ENCODE data around the gene EVPLL. TPM values are rescaled to one million over a fixed set of nuclear protein-coding genes. Genes with fewer than 3 reads are reported as not detected.

EVPLL gene
- total and polyA plus RNA-seq, 4 donors = 1.1 to 4.3 (median 3.0) TPM

- no peak for ATAC-seq (ENCODE audit: insufficient read depth, low FRiP score)
- WGBS, 2 donors = 95 to 96% methylated on average over 6 of the region's 6 CpGs
- Histone ChIP-seq H3K36me3 (ENCODE audit: control insufficient read depth in 4 of 4, insufficient read depth in 4 of 4, low read length in 4 of 4) (peaks cover 3 to 8% (median 5%) of the 10 kb centered on the region in 4 donors), H3K4me3 (no peak overlapping the region), H3K9me3 (ENCODE audit: control insufficient read depth in 4 of 4, insufficient read depth in 3 of 4, low read length in 3 of 4) (no peaks in the 10 kb centered on the region), H3K4me1 (ENCODE audit: control insufficient read depth in 5 of 5, insufficient read depth in 5 of 5, low read length in 5 of 5) (peaks cover 0 to 2% (median 0%) of the 10 kb centered on the region in 5 donors), H3K9ac (ENCODE audit: insufficient read depth in 1 of 2, low read length in 2 of 2) (no peak overlapping the region), H3K27ac (ENCODE audit: low read depth in 1 of 2, low read length in 1 of 2) (no peak overlapping the region), H3K27me3 (ENCODE audit: control insufficient read depth in 3 of 3, insufficient read depth in 3 of 3, low read length in 2 of 3) (no peaks in the 10 kb centered on the region)
- no peak for DNase-seq
- TF ChIP-seq CTCF (IDR thresholded peaks at IDR 0.05; ENCODE audit: control extremely low read depth, extremely low read depth) = no peak
Observed at GRCh38 chr17:18353541-18353940, 24.0 kb upstream of the EVPLL start.

- Histone ChIP-seq H3K9ac (ENCODE audit: insufficient read depth in 1 of 2, low read length in 2 of 2) (no peak overlapping the region), H3K27me3 (ENCODE audit: control insufficient read depth in 3 of 3, insufficient read depth in 3 of 3, low read length in 2 of 3) (no peaks in the 10 kb centered on the region), H3K27ac (ENCODE audit: low read depth in 1 of 2, low read length in 1 of 2) (peak overlapping the region in 1 of 2 donors; percentile 47), H3K4me1 (ENCODE audit: control insufficient read depth in 5 of 5, insufficient read depth in 5 of 5, low read length in 5 of 5) (peaks cover 0 to 2% (median 0%) of the 10 kb centered on the region in 5 donors), H3K36me3 (ENCODE audit: control insufficient read depth in 4 of 4, insufficient read depth in 4 of 4, low read length in 4 of 4) (peaks cover 4 to 8% (median 6%) of the 10 kb centered on the region in 4 donors), H3K9me3 (ENCODE audit: control insufficient read depth in 4 of 4, insufficient read depth in 3 of 4, low read length in 3 of 4) (no peaks in the 10 kb centered on the region), H3K4me3 (no peak overlapping the region)
- TF ChIP-seq CTCF (IDR thresholded peaks at IDR 0.05; ENCODE audit: control extremely low read depth, extremely low read depth) = no peak
- no peak for ATAC-seq (ENCODE audit: insufficient read depth, low FRiP score)
- WGBS, 2 donors = 70 to 73% methylated on average over 10 of the region's 10 CpGs
- peak in 1 of 3 donors; percentile 40 for DNase-seq
Observed at GRCh38 chr17:18356624-18357023, 21.0 kb upstream of the EVPLL start.

- ATAC-seq (ENCODE audit: insufficient read depth, low FRiP score) (no peak), DNase-seq (no peak)
- Histone ChIP-seq H3K9me3 (ENCODE audit: control insufficient read depth in 4 of 4, insufficient read depth in 3 of 4, low read length in 3 of 4) (no peaks in the 10 kb centered on the region), H3K4me1 (ENCODE audit: control insufficient read depth in 5 of 5, insufficient read depth in 5 of 5, low read length in 5 of 5) (peaks cover 0 to 8% (median 0%) of the 10 kb centered on the region in 5 donors), H3K27ac (ENCODE audit: low read depth in 1 of 2, low read length in 1 of 2) (no peak overlapping the region), H3K36me3 (ENCODE audit: control insufficient read depth in 4 of 4, insufficient read depth in 4 of 4, low read length in 4 of 4) (peaks cover 0 to 2% (median under 1%) of the 10 kb centered on the region in 4 donors), H3K27me3 (ENCODE audit: control insufficient read depth in 3 of 3, insufficient read depth in 3 of 3, low read length in 2 of 3) (no peaks in the 10 kb centered on the region), H3K4me3 (no peak overlapping the region), H3K9ac (ENCODE audit: insufficient read depth in 1 of 2, low read length in 2 of 2) (no peak overlapping the region)
- no peak for TF ChIP-seq CTCF (IDR thresholded peaks at IDR 0.05; ENCODE audit: control extremely low read depth, extremely low read depth)
- 90 to 91% methylated on average over 8 of the region's 8 CpGs for WGBS, 2 donors
Observed at GRCh38 chr17:18360518-18360917, 17.1 kb upstream of the EVPLL start.
